Neural cell (in vitro differentiated cells): ENCODE measurements around the gene LRRC45. TPM values are rescaled to one million over a fixed set of nuclear protein-coding genes. Genes with fewer than 3 reads are reported as not detected.
"Not testable (repeated sequence)": the region's sequence is repeated elsewhere in the genome, so short reads cannot be mapped to it uniquely, and the experiment has no call there.

ENCODE experiments used
- H2AFZ ChIP-seq: fragments of 200-600, 300-800 bp; sonication (generic), shearing (Covaris generic); 2 replicates; pipeline ENCODE4 v1.6.0; 2014; ENCODE audit warnings: low read depth, mild to moderate bottlenecking, antibody characterized with exemption, low read length, moderate library complexity
- H3F3A ChIP-seq: fragments of 200-600 bp; shearing (Covaris generic); 2 replicates; pipeline ENCODE4 v1.6.1; 2016; ENCODE audit warnings: mild to moderate bottlenecking, moderate library complexity, mixed read lengths, antibody characterized with exemption, low read length; ENCODE audit not compliant: insufficient read depth, poor library complexity, severe bottlenecking
- H3K27ac ChIP-seq: fragments of 200-600, 300-800 bp; sonication (generic), shearing (Covaris generic); 2 replicates; pipeline ENCODE4 v1.5.1; 2014; ENCODE audit warnings: mild to moderate bottlenecking, low read length, moderate library complexity
- H3K27me3 ChIP-seq: fragments of 300-800, 200-600 bp; sonication (generic), shearing (Covaris generic); 2 replicates; pipeline ENCODE4 v1.6.0; 2014; ENCODE audit warnings: mild to moderate bottlenecking, low read depth, low read length, moderate library complexity; ENCODE audit not compliant: insufficient read depth
- H3K36me3 ChIP-seq: fragments of 300-800, 200-600 bp; sonication (generic), shearing (Covaris generic); 2 replicates; pipeline ENCODE4 v1.5.1; 2014; ENCODE audit warnings: mild to moderate bottlenecking, antibody characterized with exemption, low read length, moderate library complexity; ENCODE audit not compliant: insufficient read depth
- H3K4me2 ChIP-seq: fragments of 300-800, 200-600 bp; sonication (generic), shearing (Covaris generic); 2 replicates; pipeline ENCODE4 v1.6.0; 2014; ENCODE audit warnings: mild to moderate bottlenecking, low read length
- H3K4me3 ChIP-seq: fragments of 300-800, 200-600 bp; sonication (generic), shearing (Covaris generic); 2 replicates; pipeline ENCODE4 v1.5.1; 2014; ENCODE audit warnings: mild to moderate bottlenecking, low read length, moderate library complexity
- H3K79me2 ChIP-seq: fragments of 200-600 bp; shearing (Covaris generic); replicated peaks from 2 replicates; pipeline ENCODE4 v1.6.0; 2014; ENCODE audit warnings: mild to moderate bottlenecking, low read length, moderate library complexity; ENCODE audit not compliant: insufficient read depth
- H3K9ac ChIP-seq: fragments of 300-800, 200-600 bp; sonication (generic), shearing (Covaris generic); 2 replicates; pipeline ENCODE4 v1.6.1; 2016; ENCODE audit warnings: mild to moderate bottlenecking, low read length, mixed read lengths
- H3K9me2 ChIP-seq: fragments of 200-600 bp; shearing (Covaris generic); 2 replicates; pipeline ENCODE4 v1.6.1; 2016; ENCODE audit warnings: mild to moderate bottlenecking, low read length, mixed read lengths; ENCODE audit not compliant: insufficient read depth
- H3K9me3 ChIP-seq: fragments of 200-600, 300-800 bp; sonication (generic), shearing (Covaris generic); 2 replicates; pipeline ENCODE4 v1.6.1; 2016; ENCODE audit warnings: mild to moderate bottlenecking, mixed run types, low read length, moderate library complexity, mixed read lengths
- H4K20me1 ChIP-seq: fragments of 200-600 bp; shearing (Covaris generic); 2 replicates; pipeline ENCODE4 v1.6.1; 2016; ENCODE audit warnings: mild to moderate bottlenecking, mixed run types; ENCODE audit not compliant: insufficient read depth
- EP300 ChIP-seq: fragments of 450-650 bp; conservative IDR thresholded peaks from 2 replicates; pipeline ENCODE4 v1.6.1; 2014; ENCODE audit warnings: antibody characterized with exemption, mild to moderate bottlenecking, moderate library complexity; ENCODE audit not compliant: poor library complexity, severe bottlenecking
- EZH2 ChIP-seq: fragments of 200-600, 300-800 bp; shearing (Covaris generic), sonication (generic); IDR thresholded peaks from 2 replicates; pipeline ENCODE4 v1.6.1; 2014; ENCODE audit warnings: antibody characterized with exemption, low read length, borderline replicate concordance, mild to moderate bottlenecking; ENCODE audit not compliant: insufficient read depth, poor library complexity, severe bottlenecking
- MXI1 ChIP-seq: fragments of 450-650 bp; conservative IDR thresholded peaks from 2 replicates; pipeline ENCODE4 v1.6.1; 2014; ENCODE audit warnings: antibody characterized with exemption, mild to moderate bottlenecking; ENCODE audit not compliant: poor library complexity, severe bottlenecking
- POLR2AphosphoS5 ChIP-seq: IDR thresholded peaks from 2 replicates; pipeline ENCODE4 v1.6.1; 2012
- RAD21 ChIP-seq: fragments of 450-650 bp; conservative IDR thresholded peaks from 2 replicates; pipeline ENCODE4 v1.6.1; 2014; ENCODE audit warnings: antibody characterized with exemption, mild to moderate bottlenecking, moderate library complexity
- SMC3 ChIP-seq: fragments of 450-650 bp; conservative IDR thresholded peaks from 2 replicates; pipeline ENCODE4 v1.6.1; 2014; ENCODE audit warnings: antibody characterized with exemption, mild to moderate bottlenecking, moderate library complexity; ENCODE audit not compliant: poor library complexity
- TAF1 ChIP-seq: IDR thresholded peaks from 2 replicates; pipeline ENCODE4 v1.6.1; 2012; ENCODE audit warnings: low read depth
- polyA plus RNA-seq: library from polyadenylated mRNA; depleted of rRNA; stranded (reverse); fragments of >200 nt; gene quantifications from 2 replicates; pipeline ENCODE4 v1.2.3, GENCODE V29; 2014
- TF ChIP-seq, protein P1 (sequence below): fragments of 450-650 bp; IDR thresholded peaks from 2 replicates; pipeline ENCODE4 v1.5.1; 2014; ENCODE audit warnings: antibody characterized with exemption, mild to moderate bottlenecking, moderate library complexity; ENCODE audit not compliant: poor library complexity, severe bottlenecking
- TF ChIP-seq, protein P2 (sequence below): IDR thresholded peaks from 2 replicates; pipeline ENCODE4 v1.6.1; 2012; ENCODE audit warnings: borderline replicate concordance

Gene LRRC45
- polyA plus RNA-seq, 1 donor from 2014 or later = 51.7 TPM

DNA sequence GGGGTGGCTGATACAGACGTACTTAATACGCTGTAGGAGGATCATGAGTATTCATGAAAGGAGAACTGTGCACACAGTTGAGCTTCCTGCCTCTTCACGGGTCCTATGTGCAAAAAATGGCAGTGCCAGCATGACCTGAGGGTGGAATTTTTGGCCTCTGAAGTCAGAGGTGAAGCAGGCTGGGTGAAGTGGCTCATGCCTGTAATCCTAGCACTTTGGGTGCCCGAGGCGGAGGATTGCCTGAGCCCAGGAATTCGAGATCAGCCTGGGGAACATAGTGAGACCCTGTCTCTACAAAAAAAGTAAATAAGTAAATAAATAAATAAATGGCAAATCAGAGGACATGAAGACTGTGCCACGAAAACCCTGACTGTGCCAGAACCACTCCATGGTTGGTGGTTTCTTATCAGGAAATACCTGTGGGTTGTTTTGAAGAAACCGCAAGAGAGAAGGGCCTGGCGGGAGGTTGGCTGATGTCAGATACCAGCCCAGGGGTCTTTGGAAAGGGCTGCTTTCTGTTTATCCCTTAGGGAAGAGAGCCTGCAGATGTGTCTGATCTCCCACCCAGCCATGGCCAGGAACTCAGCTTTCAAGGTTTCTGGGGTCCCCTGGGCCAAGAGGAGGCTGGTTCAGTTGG is 42.3 kb upstream of the LRRC45 start:
- Histone ChIP-seq H2AFZ (no peak overlapping the region), H3K9me2 (no peaks in the 10 kb centered on the region), H3K27ac (no peak overlapping the region), H3K4me2 (no peak overlapping the region), H3K79me2 (no peaks in the 10 kb centered on the region), H3K9ac (no peak overlapping the region), H3K4me3 (no peak overlapping the region), H3K36me3 (no peaks in the 10 kb centered on the region), H3K9me3 (no peaks in the 10 kb centered on the region), H4K20me1 (no peaks in the 10 kb centered on the region), H3K27me3 (no peaks in the 10 kb centered on the region), H3F3A (no peaks in the 10 kb centered on the region)
- TF ChIP-seq, protein P1, sequence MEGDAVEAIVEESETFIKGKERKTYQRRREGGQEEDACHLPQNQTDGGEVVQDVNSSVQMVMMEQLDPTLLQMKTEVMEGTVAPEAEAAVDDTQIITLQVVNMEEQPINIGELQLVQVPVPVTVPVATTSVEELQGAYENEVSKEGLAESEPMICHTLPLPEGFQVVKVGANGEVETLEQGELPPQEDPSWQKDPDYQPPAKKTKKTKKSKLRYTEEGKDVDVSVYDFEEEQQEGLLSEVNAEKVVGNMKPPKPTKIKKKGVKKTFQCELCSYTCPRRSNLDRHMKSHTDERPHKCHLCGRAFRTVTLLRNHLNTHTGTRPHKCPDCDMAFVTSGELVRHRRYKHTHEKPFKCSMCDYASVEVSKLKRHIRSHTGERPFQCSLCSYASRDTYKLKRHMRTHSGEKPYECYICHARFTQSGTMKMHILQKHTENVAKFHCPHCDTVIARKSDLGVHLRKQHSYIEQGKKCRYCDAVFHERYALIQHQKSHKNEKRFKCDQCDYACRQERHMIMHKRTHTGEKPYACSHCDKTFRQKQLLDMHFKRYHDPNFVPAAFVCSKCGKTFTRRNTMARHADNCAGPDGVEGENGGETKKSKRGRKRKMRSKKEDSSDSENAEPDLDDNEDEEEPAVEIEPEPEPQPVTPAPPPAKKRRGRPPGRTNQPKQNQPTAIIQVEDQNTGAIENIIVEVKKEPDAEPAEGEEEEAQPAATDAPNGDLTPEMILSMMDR = no peak
- TF ChIP-seq EP300 = no peak

DNA sequence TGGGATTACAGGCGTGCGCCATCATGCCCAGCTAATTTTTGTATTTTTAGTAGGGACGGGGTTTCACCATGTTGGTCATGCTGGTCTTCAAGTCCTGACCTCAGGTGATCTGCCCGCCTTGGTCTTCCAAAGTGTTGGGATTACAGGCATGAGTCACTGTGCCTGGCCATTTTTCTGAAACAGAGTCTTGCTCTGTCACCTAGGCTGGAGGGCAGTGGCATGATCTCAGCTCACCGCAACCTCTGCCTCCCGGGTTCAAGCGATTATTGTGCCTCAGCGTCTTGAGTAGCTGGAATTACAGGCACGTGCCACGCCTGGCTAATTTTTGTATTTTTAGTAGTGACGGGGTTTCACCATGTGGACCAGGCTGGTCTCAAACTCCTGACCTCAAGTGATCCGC is 41.6 kb upstream of the LRRC45 start:
- H3K9me3 ChIP-seq, H3K27ac ChIP-seq, H2AFZ ChIP-seq, H3K36me3 ChIP-seq, H3K79me2 ChIP-seq, H3K27me3 ChIP-seq, H3K4me3 ChIP-seq, H3K4me2 ChIP-seq, H3K9ac ChIP-seq, H4K20me1 ChIP-seq, H3K9me2 ChIP-seq, H3F3A ChIP-seq: not testable (repeated sequence)

DNA sequence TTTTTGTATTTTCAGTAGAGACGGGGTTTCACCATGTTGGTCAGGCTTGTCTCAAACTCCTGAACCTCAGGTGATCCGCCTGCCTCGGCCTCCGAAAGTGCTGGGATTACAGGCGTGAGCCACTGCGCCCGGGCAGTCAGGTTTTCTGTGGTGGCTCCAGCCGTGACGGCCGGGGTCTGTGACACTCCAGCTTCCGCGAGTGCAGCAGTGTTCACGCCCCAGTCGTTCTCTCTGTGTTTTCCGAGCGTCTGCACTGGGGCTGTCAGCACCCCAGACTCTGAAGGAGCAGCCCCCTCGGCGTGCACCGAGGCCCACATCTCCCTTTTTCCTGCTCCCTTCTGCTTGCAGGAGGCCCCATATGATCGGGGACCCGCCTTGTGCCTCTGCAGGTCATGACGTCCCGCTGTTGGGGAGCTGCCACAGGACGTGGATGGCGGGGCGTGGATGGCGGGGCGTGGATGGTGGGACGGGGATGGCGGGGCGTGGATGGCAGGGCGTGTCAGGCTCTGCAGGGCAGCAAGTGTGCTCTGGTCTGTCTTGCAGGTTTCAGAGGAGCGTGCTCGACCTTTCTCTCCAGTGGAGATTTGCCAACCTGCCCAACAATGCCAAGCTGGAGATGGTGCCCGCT is 40.0 kb upstream of the LRRC45 start:
- TF ChIP-seq, protein P1 = no peak
- TF ChIP-seq, protein P2, sequence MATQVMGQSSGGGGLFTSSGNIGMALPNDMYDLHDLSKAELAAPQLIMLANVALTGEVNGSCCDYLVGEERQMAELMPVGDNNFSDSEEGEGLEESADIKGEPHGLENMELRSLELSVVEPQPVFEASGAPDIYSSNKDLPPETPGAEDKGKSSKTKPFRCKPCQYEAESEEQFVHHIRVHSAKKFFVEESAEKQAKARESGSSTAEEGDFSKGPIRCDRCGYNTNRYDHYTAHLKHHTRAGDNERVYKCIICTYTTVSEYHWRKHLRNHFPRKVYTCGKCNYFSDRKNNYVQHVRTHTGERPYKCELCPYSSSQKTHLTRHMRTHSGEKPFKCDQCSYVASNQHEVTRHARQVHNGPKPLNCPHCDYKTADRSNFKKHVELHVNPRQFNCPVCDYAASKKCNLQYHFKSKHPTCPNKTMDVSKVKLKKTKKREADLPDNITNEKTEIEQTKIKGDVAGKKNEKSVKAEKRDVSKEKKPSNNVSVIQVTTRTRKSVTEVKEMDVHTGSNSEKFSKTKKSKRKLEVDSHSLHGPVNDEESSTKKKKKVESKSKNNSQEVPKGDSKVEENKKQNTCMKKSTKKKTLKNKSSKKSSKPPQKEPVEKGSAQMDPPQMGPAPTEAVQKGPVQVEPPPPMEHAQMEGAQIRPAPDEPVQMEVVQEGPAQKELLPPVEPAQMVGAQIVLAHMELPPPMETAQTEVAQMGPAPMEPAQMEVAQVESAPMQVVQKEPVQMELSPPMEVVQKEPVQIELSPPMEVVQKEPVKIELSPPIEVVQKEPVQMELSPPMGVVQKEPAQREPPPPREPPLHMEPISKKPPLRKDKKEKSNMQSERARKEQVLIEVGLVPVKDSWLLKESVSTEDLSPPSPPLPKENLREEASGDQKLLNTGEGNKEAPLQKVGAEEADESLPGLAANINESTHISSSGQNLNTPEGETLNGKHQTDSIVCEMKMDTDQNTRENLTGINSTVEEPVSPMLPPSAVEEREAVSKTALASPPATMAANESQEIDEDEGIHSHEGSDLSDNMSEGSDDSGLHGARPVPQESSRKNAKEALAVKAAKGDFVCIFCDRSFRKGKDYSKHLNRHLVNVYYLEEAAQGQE = no peak
- TF ChIP-seq EZH2 (no peak), MXI1 (no peak), POLR2AphosphoS5 (no peak), TAF1 (no peak), EP300 (no peak), RAD21 (no peak), SMC3 (no peak)
- no peaks in the 10 kb centered on the region for H3K36me3 ChIP-seq
- H2AFZ ChIP-seq = no peak overlapping the region

More for the DNA sequence above, 40.0 kb upstream of the LRRC45 start:
- Histone ChIP-seq H3K79me2 (no peaks in the 10 kb centered on the region), H4K20me1 (no peaks in the 10 kb centered on the region), H3K4me3 (no peak overlapping the region), H3K9ac (no peak overlapping the region), H3K9me3 (no peaks in the 10 kb centered on the region), H3F3A (no peaks in the 10 kb centered on the region), H3K27ac (no peak overlapping the region), H3K4me2 (no peak overlapping the region), H3K9me2 (no peaks in the 10 kb centered on the region), H3K27me3 (no peaks in the 10 kb centered on the region)
